GM23338 (cell line): ENCODE measurements around the gene SLIT2. TPM values are rescaled to one million over a fixed set of nuclear protein-coding genes. Genes with fewer than 3 reads are reported as not detected.

Experiments
- ATAC-seq: fragments of 200-7000 bp; cut with Tn5 transposase; 3 replicates; pipeline ENCODE4 v1.9.1; 2020
- DNase-seq: peaks from one replicate; pipeline ENCODE4 v3.0.0-alpha.2; 2015; ENCODE audit warnings: low spot score
- H2AFZ ChIP-seq: fragments of 200-600 bp; sonication (generic); 2 replicates; pipeline ENCODE4 v1.8.0; 2016; ENCODE audit warnings: antibody characterized with exemption, mild to moderate bottlenecking, moderate library complexity
- H3F3A ChIP-seq: fragments of 200-600 bp; sonication (generic); replicated peaks from 2 replicates; pipeline ENCODE4 v1.8.0; 2017; ENCODE audit warnings: antibody characterized with exemption, mixed run types, low read depth
- H3K27ac ChIP-seq: fragments of 200-600 bp; sonication (generic); 2 replicates; pipeline ENCODE4 v1.6.1; 2016; ENCODE audit warnings: low read depth
- H3K27me3 ChIP-seq: fragments of 200-600 bp; sonication (generic); 2 replicates; pipeline ENCODE4 v1.8.0; 2016; ENCODE audit warnings: mild to moderate bottlenecking, mixed run types, moderate library complexity; ENCODE audit not compliant: insufficient read depth
- H3K36me3 ChIP-seq: fragments of 200-600 bp; sonication (generic); 2 replicates; pipeline ENCODE4 v1.8.0; 2016; ENCODE audit warnings: mild to moderate bottlenecking; ENCODE audit not compliant: insufficient read depth
- H3K4me1 ChIP-seq: fragments of 200-600 bp; sonication (generic); 2 replicates; pipeline ENCODE4 v1.8.0; 2016; ENCODE audit warnings: mild to moderate bottlenecking, moderate library complexity; ENCODE audit not compliant: insufficient read depth
- H3K4me2 ChIP-seq: fragments of 200-600 bp; sonication (generic); 2 replicates; pipeline ENCODE4 v1.7.1; 2017; ENCODE audit warnings: mixed run types
- H3K4me3 ChIP-seq: fragments of 200-600 bp; sonication (generic); 2 replicates; pipeline ENCODE4 v1.6.1; 2016; ENCODE audit warnings: mixed run types
- H3K79me2 ChIP-seq: fragments of 200-600 bp; sonication (generic); replicated peaks from 2 replicates; pipeline ENCODE4 v1.8.0; 2017; ENCODE audit warnings: mild to moderate bottlenecking; ENCODE audit not compliant: insufficient read depth
- H3K9me2 ChIP-seq: fragments of 200-600 bp; sonication (generic); 2 replicates; pipeline ENCODE4 v1.8.0; 2017; ENCODE audit not compliant: insufficient read depth
- H4K20me1 ChIP-seq: fragments of 200-600 bp; sonication (generic); replicated peaks from 2 replicates; pipeline ENCODE4 v1.8.0; 2017; ENCODE audit warnings: mild to moderate bottlenecking; ENCODE audit not compliant: insufficient read depth
- H3K27ac Mint-ChIP-seq: 2 replicates; pipeline ENCODE4 v1.8.0; 2020; ENCODE audit warnings: inconsistent platforms, mild to moderate bottlenecking, moderate library complexity, mixed read lengths
- H3K27me3 Mint-ChIP-seq: 3 replicates; pipeline ENCODE4 v1.8.0; 2022; ENCODE audit warnings: low read depth, mild to moderate bottlenecking, moderate library complexity, mixed read lengths, inconsistent platforms; ENCODE audit not compliant: insufficient read depth, poor library complexity
- H3K36me3 Mint-ChIP-seq: 3 replicates; pipeline ENCODE4 v1.8.0; 2021; ENCODE audit warnings: low read depth, mild to moderate bottlenecking, inconsistent platforms, moderate library complexity, mixed read lengths
- H3K4me1 Mint-ChIP-seq: 3 replicates; pipeline ENCODE4 v1.8.0; 2020; ENCODE audit warnings: mild to moderate bottlenecking, inconsistent platforms, mixed read lengths
- H3K4me3 Mint-ChIP-seq: 3 replicates; pipeline ENCODE4 v1.8.0; 2021; ENCODE audit warnings: moderate library complexity, mild to moderate bottlenecking, inconsistent platforms, mixed read lengths
- H3K9me3 Mint-ChIP-seq: 3 replicates; pipeline ENCODE4 v1.8.0; 2020; ENCODE audit warnings: moderate library complexity, mild to moderate bottlenecking, inconsistent platforms, mixed read lengths
- CTCF ChIP-seq, 2 experiments: fragments of 200-600 bp in 1 of 2; sonication (generic) in 1 of 2; conservative IDR thresholded peaks; 2 replicates each; pipeline versions ENCODE4 v1.5.1 to v1.6.1; 2016 to 2017; ENCODE audit warnings: antibody characterized with exemption in 2 of 2, low read depth in 2 of 2, mild to moderate bottlenecking in 2 of 2, moderate library complexity in 1 of 2
- EZH2phosphoT487 ChIP-seq: fragments of 200-600 bp; sonication (generic); IDR thresholded peaks from one replicate; pipeline ENCODE4 v1.8.1; 2018; ENCODE audit warnings: antibody characterized with exemption; ENCODE audit not compliant: unreplicated experiment
- JUNB ChIP-seq: IDR thresholded peaks from one replicate; pipeline ENCODE4 v1.6.1; 2016; ENCODE audit warnings: antibody characterized with exemption; ENCODE audit not compliant: unreplicated experiment
- NANOG ChIP-seq: IDR thresholded peaks from 2 replicates; pipeline ENCODE4 v1.6.1; 2016; ENCODE audit warnings: antibody characterized with exemption, borderline replicate concordance
- POLR2AphosphoS5 ChIP-seq: IDR thresholded peaks from 2 replicates; pipeline ENCODE4 v1.6.1; 2016; ENCODE audit warnings: antibody characterized with exemption, low read depth
- REST ChIP-seq: IDR thresholded peaks from one replicate; pipeline ENCODE4 v1.6.1; 2018; ENCODE audit warnings: antibody characterized with exemption; ENCODE audit not compliant: unreplicated experiment
- ZNF114 ChIP-seq: fragments of 250-450 bp; sonication (Bioruptor Pico); IDR thresholded peaks from 2 replicates; pipeline ENCODE4 v1.5.0; 2020; ENCODE audit warnings: mild to moderate bottlenecking, moderate library complexity
- ZNF331 ChIP-seq: fragments of 250-450 bp; sonication (Bioruptor Pico); IDR thresholded peaks from 2 replicates; pipeline ENCODE4 v1.5.0; 2020; ENCODE audit warnings: low read depth, mild to moderate bottlenecking, moderate library complexity
- polyA plus RNA-seq: library from polyadenylated mRNA; unstranded; fragments of >200 nt; fragmentation: Nextera tagmentation; extraction: Ambion mirVana; gene quantifications from 2 replicates; pipeline ENCODE4 v1.2.1, GENCODE V29; 2016
- total RNA-seq: library from RNA; depleted of rRNA; stranded (reverse); fragments of >200 nt; shearing (Covaris generic); gene quantifications from 2 replicates; pipeline ENCODE4 v1.2.3, GENCODE V29; 2014
- TF ChIP-seq, protein P1 (sequence below): fragments of 250-450 bp; sonication (Bioruptor Pico); IDR thresholded peaks from 2 replicates; pipeline ENCODE4 v1.5.0; 2020; ENCODE audit warnings: mild to moderate bottlenecking, moderate library complexity
- TF ChIP-seq, protein P2 (sequence below): IDR thresholded peaks from 2 replicates; pipeline ENCODE4 v1.6.1; 2016; ENCODE audit warnings: antibody characterized with exemption

SLIT2 gene
- total and polyA plus RNA-seq, 2 experiments from 2014 or later, result 5.2 to 5.6 TPM

GRCh38 chr4:20268028-20268427 is 16.3 kb downstream of the SLIT2 start:
- Mint-ChIP-seq H3K4me1 (peaks cover 10% of the 10 kb centered on the region), H3K27ac (peak overlapping the region; percentile 44; the same call in 1 of the 2 replicates), H3K27me3 (no peaks in the 10 kb centered on the region), H3K4me3 (no peak overlapping the region), H3K36me3 (no peaks in the 10 kb centered on the region), H3K9me3 (no peaks in the 10 kb centered on the region)
- H3K27me3 ChIP-seq, result no peaks in the 10 kb centered on the region
- no peaks in the 10 kb centered on the region for H3F3A ChIP-seq
- no peak overlapping the region for H3K27ac ChIP-seq
- no peak overlapping the region for H3K4me2 ChIP-seq
- no peaks in the 10 kb centered on the region for H3K79me2 ChIP-seq
- H2AFZ ChIP-seq, result no peak overlapping the region
- no peak for TF ChIP-seq NANOG
- TF ChIP-seq JUNB, result no peak
- DNase-seq, result no peak
- no peaks in the 10 kb centered on the region for H3K36me3 ChIP-seq
- ATAC-seq, result no peak
- H3K4me1 ChIP-seq, result no peaks in the 10 kb centered on the region
- no peaks in the 10 kb centered on the region for H3K9me2 ChIP-seq
- H4K20me1 ChIP-seq, result no peaks in the 10 kb centered on the region
- no peak overlapping the region for H3K4me3 ChIP-seq

- no peaks in the 10 kb centered on the region for H3K36me3 ChIP-seq
- H4K20me1 ChIP-seq, result no peaks in the 10 kb centered on the region
- H3K4me2 ChIP-seq, result no peak overlapping the region
- Mint-ChIP-seq H3K4me1 (peaks cover 17% of the 10 kb centered on the region), H3K27ac (no peak overlapping the region), H3K9me3 (no peaks in the 10 kb centered on the region), H3K36me3 (no peaks in the 10 kb centered on the region), H3K4me3 (no peak overlapping the region), H3K27me3 (no peaks in the 10 kb centered on the region)
- no peaks in the 10 kb centered on the region for H3K79me2 ChIP-seq
- no peak overlapping the region for H3K4me3 ChIP-seq
- no peaks in the 10 kb centered on the region for H3K27me3 ChIP-seq
- no peaks in the 10 kb centered on the region for H3K9me2 ChIP-seq
- no peak overlapping the region for H2AFZ ChIP-seq
- DNase-seq (no peak), ATAC-seq (no peak)
- H3F3A ChIP-seq, result no peaks in the 10 kb centered on the region
- no peaks in the 10 kb centered on the region for H3K4me1 ChIP-seq
- no peak overlapping the region for H3K27ac ChIP-seq
- TF ChIP-seq ZNF114 (CRISPR knock-in tag) (no peak), REST (no peak), JUNB (no peak), NANOG (no peak), ZNF331 (CRISPR knock-in tag) (no peak), POLR2AphosphoS5 (no peak), CTCF (conservative IDR thresholded peaks at IDR 0.05; ENCODE audit: low read depth in 2 of 2) (no peak), EZH2phosphoT487 (no peak)
- TF ChIP-seq, protein P1, sequence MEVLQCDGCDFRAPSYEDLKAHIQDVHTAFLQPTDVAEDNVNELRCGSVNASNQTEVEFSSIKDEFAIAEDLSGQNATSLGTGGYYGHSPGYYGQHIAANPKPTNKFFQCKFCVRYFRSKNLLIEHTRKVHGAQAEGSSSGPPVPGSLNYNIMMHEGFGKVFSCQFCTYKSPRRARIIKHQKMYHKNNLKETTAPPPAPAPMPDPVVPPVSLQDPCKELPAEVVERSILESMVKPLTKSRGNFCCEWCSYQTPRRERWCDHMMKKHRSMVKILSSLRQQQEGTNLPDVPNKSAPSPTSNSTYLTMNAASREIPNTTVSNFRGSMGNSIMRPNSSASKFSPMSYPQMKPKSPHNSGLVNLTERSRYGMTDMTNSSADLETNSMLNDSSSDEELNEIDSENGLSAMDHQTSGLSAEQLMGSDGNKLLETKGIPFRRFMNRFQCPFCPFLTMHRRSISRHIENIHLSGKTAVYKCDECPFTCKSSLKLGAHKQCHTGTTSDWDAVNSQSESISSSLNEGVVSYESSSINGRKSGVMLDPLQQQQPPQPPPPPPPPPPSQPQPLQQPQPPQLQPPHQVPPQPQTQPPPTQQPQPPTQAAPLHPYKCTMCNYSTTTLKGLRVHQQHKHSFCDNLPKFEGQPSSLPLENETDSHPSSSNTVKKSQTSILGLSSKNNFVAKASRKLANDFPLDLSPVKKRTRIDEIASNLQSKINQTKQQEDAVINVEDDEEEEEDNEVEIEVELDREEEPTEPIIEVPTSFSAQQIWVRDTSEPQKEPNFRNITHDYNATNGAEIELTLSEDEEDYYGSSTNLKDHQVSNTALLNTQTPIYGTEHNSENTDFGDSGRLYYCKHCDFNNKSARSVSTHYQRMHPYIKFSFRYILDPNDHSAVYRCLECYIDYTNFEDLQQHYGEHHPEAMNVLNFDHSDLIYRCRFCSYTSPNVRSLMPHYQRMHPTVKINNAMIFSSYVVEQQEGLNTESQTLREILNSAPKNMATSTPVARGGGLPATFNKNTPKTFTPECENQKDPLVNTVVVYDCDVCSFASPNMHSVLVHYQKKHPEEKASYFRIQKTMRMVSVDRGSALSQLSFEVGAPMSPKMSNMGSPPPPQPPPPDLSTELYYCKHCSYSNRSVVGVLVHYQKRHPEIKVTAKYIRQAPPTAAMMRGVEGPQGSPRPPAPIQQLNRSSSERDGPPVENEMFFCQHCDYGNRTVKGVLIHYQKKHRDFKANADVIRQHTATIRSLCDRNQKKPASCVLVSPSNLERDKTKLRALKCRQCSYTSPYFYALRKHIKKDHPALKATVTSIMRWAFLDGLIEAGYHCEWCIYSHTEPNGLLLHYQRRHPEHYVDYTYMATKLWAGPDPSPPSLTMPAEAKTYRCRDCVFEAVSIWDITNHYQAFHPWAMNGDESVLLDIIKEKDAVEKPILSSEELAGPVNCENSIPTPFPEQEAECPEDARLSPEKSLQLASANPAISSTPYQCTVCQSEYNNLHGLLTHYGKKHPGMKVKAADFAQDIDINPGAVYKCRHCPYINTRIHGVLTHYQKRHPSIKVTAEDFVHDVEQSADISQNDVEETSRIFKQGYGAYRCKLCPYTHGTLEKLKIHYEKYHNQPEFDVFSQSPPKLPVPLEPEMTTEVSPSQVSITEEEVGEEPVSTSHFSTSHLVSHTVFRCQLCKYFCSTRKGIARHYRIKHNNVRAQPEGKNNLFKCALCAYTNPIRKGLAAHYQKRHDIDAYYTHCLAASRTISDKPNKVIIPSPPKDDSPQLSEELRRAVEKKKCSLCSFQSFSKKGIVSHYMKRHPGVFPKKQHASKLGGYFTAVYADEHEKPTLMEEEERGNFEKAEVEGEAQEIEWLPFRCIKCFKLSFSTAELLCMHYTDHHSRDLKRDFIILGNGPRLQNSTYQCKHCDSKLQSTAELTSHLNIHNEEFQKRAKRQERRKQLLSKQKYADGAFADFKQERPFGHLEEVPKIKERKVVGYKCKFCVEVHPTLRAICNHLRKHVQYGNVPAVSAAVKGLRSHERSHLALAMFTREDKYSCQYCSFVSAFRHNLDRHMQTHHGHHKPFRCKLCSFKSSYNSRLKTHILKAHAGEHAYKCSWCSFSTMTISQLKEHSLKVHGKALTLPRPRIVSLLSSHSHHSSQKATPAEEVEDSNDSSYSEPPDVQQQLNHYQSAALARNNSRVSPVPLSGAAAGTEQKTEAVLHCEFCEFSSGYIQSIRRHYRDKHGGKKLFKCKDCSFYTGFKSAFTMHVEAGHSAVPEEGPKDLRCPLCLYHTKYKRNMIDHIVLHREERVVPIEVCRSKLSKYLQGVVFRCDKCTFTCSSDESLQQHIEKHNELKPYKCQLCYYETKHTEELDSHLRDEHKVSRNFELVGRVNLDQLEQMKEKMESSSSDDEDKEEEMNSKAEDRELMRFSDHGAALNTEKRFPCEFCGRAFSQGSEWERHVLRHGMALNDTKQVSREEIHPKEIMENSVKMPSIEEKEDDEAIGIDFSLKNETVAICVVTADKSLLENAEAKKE (CRISPR knock-in tag), result no peak
- TF ChIP-seq, protein P2, sequence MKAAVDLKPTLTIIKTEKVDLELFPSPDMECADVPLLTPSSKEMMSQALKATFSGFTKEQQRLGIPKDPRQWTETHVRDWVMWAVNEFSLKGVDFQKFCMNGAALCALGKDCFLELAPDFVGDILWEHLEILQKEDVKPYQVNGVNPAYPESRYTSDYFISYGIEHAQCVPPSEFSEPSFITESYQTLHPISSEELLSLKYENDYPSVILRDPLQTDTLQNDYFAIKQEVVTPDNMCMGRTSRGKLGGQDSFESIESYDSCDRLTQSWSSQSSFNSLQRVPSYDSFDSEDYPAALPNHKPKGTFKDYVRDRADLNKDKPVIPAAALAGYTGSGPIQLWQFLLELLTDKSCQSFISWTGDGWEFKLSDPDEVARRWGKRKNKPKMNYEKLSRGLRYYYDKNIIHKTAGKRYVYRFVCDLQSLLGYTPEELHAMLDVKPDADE, result no peak
These were observed 17.6 kb downstream of the SLIT2 start for GRCh38 chr4:20269320-20269719.
